Measurements from ENCODE around the gene GABRA4.
A peak's percentile ranks its signal among the peaks of the same experiment; 100 is the strongest.

The GABRA4 gene

GRCh38 chr4:46993075-46994006 is at the start of gene GABRA4:
Gene GABRA4 (minus strand): TSS chr4:46993581. CDS start chr4:46993424, 157 bp downstream.
- DNase-seq = no peak

- DNase-seq = no peak
Observed at GRCh38 chr4:47040828-47041227, 47.4 kb upstream of the GABRA4 start.

GRCh38 chr4:47038263-47038662 is 44.9 kb upstream of the GABRA4 start:
- no peak for DNase-seq

GRCh38 chr4:47032405-47033106 is 39.2 kb upstream of the GABRA4 start:
- DNase-seq = no peak

GRCh38 chr4:47031751-47032404 is 38.5 kb upstream of the GABRA4 start:
- DNase-seq = no peak

- DNase-seq = no peak
Observed at GRCh38 chr4:47031011-47031678, 37.8 kb upstream of the GABRA4 start, which contains the start of gene GABRB1. Gene GABRB1 (plus strand): TSS chr4:47031567.

- DNase-seq = no peak
Observed at GRCh38 chr4:47017494-47017893, 24.1 kb upstream of the GABRA4 start.

- no peak for DNase-seq
Observed at GRCh38 chr4:47017081-47017480, 23.7 kb upstream of the GABRA4 start.

GRCh38 chr4:47013373-47013772 is 20.0 kb upstream of the GABRA4 start:
- no peak for DNase-seq

- no peak for DNase-seq
Observed at GRCh38 chr4:47012676-47013075, 19.3 kb upstream of the GABRA4 start.

- peak in 1 of 2 experiments; percentile 17 for DNase-seq
Observed at GRCh38 chr4:47010912-47011446, 17.6 kb upstream of the GABRA4 start.

GRCh38 chr4:47010347-47010911 is 17.0 kb upstream of the GABRA4 start:
- DNase-seq = peak in 1 of 2 experiments; percentile 15

- DNase-seq = no peak
Observed at GRCh38 chr4:47002580-47002979, 9.2 kb upstream of the GABRA4 start.

- DNase-seq = no peak
Observed at GRCh38 chr4:47000406-47000805, 7.0 kb upstream of the GABRA4 start.

- DNase-seq = no peak
Observed at GRCh38 chr4:46999566-46999965, 6.2 kb upstream of the GABRA4 start.

GRCh38 chr4:46994007-46994405 is 625 bp upstream of the GABRA4 start:
- no peak for DNase-seq

GRCh38 chr4:46992338-46992737 is 1.0 kb downstream of the GABRA4 start:
- no peak for DNase-seq

GRCh38 chr4:46986922-46987638 is 6.3 kb downstream of the GABRA4 start:
- DNase-seq = no peak

GRCh38 chr4:46984781-46985180 is 8.6 kb downstream of the GABRA4 start:
- no peak for DNase-seq

- no peak for DNase-seq
Observed at GRCh38 chr4:46980851-46981250, 12.5 kb downstream of the GABRA4 start.

GRCh38 chr4:46979726-46980125 is 13.7 kb downstream of the GABRA4 start:
- no peak for DNase-seq
